Choroid plexus epithelial cell (primary cell): Measurements from ENCODE around the gene DOP1B.
"Not testable (repeated sequence)": the region's sequence is repeated elsewhere in the genome, so short reads cannot be mapped to it uniquely, and the experiment has no call there.

Experiments
- DNase-seq: peaks from one replicate; pipeline ENCODE4 v3.0.0-alpha.2; 2010; ENCODE audit warnings: low read depth
- H3K4me3 ChIP-seq: 2 replicates; pipeline ENCODE4 v1.5.1; 2011; ENCODE audit warnings: low read depth, mild to moderate bottlenecking, control low read depth, low read length, moderate library complexity
- TF ChIP-seq, protein P1 (sequence below): conservative IDR thresholded peaks from 2 replicates; pipeline ENCODE4 v1.5.1; 2011; ENCODE audit warnings: low read depth, mild to moderate bottlenecking, control low read depth, inconsistent platforms, low read length, moderate library complexity

The DOP1B gene

DNA sequence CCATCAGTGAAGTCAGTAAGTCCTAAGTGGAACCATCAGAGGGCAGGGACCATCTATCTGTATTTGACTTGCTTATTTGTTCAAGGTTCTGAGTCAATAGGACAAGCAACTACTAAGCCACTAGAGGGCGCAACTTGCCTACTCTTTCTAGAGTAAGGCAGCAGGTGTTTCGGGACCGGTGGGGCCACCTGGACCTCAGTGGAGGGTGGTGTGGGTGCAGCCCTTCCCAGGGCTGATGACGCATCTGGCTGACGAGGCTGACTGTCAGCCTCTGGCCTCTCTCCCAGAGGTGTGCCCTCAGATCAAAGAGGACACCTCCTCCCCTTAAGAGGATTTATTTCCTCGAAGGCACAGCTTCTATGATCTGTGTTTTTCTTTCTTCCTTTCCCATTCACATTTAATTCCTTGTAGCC, 15.1 kb upstream of the DOP1B start:
- no peak overlapping the region for H3K4me3 ChIP-seq
- TF ChIP-seq, protein P1, sequence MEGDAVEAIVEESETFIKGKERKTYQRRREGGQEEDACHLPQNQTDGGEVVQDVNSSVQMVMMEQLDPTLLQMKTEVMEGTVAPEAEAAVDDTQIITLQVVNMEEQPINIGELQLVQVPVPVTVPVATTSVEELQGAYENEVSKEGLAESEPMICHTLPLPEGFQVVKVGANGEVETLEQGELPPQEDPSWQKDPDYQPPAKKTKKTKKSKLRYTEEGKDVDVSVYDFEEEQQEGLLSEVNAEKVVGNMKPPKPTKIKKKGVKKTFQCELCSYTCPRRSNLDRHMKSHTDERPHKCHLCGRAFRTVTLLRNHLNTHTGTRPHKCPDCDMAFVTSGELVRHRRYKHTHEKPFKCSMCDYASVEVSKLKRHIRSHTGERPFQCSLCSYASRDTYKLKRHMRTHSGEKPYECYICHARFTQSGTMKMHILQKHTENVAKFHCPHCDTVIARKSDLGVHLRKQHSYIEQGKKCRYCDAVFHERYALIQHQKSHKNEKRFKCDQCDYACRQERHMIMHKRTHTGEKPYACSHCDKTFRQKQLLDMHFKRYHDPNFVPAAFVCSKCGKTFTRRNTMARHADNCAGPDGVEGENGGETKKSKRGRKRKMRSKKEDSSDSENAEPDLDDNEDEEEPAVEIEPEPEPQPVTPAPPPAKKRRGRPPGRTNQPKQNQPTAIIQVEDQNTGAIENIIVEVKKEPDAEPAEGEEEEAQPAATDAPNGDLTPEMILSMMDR, result peak; percentile 84
- peak; percentile 88 for DNase-seq

DNA sequence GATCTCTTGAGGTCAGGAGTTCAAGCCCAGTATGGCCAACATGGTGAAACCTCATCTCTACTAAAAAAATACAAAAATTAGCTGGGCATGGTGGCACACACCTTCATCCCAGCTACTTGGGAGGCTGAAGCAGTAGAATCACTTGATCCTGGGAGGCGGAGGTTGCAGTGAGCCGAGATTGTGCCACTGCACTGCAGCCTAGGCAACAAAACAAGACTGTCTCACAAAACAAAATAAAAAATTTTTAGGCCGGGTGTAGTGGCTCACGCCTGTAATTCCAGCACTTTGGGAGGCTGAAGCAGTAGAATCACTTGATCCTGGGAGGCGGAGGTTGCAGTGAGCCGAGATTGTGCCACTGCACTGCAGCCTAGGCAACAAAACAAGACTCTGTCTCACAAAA, 12.4 kb upstream of the DOP1B start:
- not testable (repeated sequence) for H3K4me3 ChIP-seq, DNase-seq

DNA sequence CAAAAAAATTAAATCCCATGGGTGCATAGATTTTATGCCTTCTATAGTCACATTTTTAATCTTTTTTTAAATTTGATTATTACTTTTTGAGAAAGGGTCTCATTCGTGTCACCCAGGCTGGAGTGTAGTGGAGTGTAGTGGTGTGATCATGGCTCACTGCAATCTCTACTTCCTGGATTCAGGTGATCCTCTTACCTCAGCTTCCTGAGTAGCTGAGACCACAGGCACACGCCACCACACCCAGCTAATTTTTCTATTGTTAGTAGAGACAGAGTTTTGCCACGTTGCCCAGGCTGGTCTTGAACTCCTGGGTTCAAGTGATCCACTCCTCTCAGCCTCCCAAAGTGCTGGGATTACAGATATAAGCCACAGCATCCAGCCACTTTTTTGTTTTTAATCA, 11.4 kb upstream of the DOP1B start:
- no peak for DNase-seq
- no peak overlapping the region for H3K4me3 ChIP-seq
- TF ChIP-seq, protein P1, result no peak

DNA sequence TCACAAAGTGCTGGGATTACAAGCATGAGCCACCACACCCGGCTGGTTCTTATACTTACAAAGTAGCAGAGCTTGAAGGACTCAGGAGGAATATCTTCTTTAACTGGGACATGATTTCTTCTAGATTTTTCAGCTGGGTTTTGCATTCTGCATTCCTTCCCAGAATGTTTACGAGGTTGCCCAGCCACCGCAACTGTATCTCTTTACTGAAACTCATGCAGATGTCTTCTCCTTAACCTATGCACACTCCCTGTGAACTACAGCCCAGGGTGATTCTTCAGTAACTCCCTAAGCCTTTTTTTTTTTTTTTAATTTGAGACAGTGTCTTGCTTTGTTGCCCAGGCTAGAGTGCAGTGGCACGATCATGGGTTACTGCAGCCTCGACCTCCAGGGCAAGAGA, 8.7 kb upstream of the DOP1B start:
- TF ChIP-seq, protein P1, result no peak
- H3K4me3 ChIP-seq, result no peak overlapping the region
- no peak for DNase-seq

DNA sequence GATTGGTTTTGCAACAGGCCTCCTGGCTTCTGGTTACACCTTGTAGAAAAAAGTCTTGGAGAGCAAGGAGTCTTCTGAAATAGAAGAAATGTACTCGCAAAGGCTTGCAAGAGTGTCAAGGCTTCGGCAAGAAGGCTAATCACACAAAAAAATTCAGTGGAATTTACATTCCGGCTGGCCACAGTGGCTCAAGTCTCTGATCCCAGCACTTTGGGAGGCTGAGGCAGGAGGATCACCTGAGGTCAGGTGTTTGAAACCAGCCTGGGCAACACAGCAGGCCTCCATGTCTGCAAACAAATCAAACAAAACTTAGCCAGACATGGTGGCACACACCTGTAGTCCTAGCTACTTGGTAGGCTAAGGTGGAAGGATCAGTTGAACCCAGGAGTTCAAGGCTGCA, 7.7 kb upstream of the DOP1B start:
- TF ChIP-seq, protein P1, result no peak
- H3K4me3 ChIP-seq, result no peak overlapping the region
- no peak for DNase-seq

DNA sequence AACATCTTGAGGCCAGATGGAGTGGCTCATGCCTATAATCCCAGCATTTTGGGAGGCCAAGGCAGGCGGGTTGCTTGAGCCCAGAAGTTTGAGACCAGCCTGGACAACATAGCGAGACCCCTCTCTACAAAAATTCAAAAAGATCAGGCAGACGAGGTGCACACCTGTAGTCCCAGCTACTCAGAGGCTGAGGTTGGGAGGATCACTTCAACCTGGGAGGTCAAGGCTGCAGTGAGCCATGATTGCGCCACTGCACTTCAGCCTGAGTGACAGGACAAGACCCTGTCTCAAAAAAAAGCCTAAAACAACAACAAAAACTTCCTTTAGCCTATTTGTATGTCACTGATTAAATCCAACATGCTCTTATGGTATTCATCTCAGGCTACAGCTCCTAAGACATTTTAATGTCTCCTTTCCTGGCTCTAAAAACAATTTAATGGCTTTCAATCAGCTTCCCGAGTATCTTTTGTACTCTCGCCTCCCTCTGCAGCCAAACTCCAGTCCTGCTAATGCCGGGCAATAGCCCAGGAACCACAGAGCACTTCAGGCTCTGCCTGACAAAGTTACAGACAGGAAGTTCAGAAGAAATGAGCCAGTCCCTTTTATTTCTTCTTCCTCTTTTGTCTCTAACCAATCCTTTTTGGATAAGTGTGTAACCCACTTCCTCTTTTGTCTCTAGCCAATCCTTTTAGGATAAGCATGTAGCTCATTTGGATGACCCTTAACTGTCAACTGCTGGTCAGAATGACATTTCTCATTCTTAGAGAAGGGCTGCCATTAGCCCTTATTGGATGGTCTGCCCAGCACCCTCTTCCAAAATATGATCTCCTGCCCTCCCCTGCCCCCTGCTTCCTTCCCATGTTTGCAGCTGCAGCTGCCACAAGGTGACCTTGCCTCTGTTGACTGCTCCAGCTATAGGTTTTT, 6.6 kb upstream of the DOP1B start:
- TF ChIP-seq, protein P1, result no peak
- no peak overlapping the region for H3K4me3 ChIP-seq
- peak; percentile 65 for DNase-seq

DNA sequence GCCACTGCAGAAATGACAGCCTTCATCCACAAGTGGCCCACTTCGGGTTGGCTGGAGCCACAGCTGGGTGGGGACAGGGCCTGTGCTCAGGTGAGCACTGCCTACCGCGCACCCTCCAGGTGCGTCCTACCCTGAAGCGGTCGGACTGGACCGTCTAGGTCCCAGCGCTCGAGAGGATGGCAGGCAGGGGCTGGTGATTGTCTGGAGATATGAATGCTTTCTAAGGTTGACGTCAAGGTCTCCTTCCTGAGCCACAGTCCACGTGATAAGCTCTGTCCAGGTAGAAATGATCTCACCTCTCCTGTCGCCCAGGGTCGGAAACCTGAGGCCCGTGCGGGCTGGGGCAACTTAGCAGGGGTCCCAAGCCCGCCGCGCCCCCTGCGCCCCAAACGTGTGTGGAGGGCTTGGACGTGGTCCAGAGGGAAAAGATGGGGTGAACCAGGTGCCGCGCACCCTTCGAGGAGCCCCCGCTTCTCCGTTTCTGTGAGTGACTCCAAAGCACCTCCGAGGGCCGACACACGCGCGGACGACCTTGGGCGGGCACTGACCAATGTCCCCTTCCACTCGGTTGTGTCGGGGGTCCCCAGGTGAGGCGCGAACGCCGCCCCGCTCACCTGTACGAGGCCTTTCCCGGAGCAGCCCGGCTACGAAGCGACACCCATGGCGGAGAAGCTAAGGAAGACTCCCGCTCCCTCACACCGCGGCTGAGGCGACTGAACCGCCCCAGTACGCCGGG, 853 bp upstream of the DOP1B start:
- peak overlapping the region; percentile 71 for H3K4me3 ChIP-seq
- TF ChIP-seq, protein P1, result no peak
- DNase-seq, result no peak
